ENCODE results near the gene HTD2. TPM values are rescaled to one million over a fixed set of nuclear protein-coding genes. Genes with fewer than 3 reads are reported as not detected.

HTD2 gene
- total RNA-seq, 1 experiment from 2014 or later: 8.2 TPM

- CTCF ChIA-PET: no interaction called here
- no peak for DNase-seq
- intact Hi-C loops (cut with micrococcal nuclease; ENCODE audit: unreplicated experiment): no loop called here
- TF ChIP-seq, protein P1, sequence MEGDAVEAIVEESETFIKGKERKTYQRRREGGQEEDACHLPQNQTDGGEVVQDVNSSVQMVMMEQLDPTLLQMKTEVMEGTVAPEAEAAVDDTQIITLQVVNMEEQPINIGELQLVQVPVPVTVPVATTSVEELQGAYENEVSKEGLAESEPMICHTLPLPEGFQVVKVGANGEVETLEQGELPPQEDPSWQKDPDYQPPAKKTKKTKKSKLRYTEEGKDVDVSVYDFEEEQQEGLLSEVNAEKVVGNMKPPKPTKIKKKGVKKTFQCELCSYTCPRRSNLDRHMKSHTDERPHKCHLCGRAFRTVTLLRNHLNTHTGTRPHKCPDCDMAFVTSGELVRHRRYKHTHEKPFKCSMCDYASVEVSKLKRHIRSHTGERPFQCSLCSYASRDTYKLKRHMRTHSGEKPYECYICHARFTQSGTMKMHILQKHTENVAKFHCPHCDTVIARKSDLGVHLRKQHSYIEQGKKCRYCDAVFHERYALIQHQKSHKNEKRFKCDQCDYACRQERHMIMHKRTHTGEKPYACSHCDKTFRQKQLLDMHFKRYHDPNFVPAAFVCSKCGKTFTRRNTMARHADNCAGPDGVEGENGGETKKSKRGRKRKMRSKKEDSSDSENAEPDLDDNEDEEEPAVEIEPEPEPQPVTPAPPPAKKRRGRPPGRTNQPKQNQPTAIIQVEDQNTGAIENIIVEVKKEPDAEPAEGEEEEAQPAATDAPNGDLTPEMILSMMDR (IDR thresholded peaks at IDR 0.05; ENCODE audit: insufficient read depth in 1 of 2, low read depth in 1 of 2, low read length in 1 of 2, severe bottlenecking in 1 of 2, unreplicated experiment in 1 of 2): no peak
- POLR2A ChIA-PET: no interaction called here
- H3K27me3 ChIP-seq (replicated peaks; ENCODE audit: control insufficient read depth, insufficient read depth, low read length): no peaks in the 10 kb centered on the region
- Mint-ChIP-seq H3K27ac (ENCODE audit: unreplicated experiment) (no peak overlapping the region), H3K4me1 (ENCODE audit: low read depth, unreplicated experiment) (no peaks in the 10 kb centered on the region), H3K4me3 (ENCODE audit: unreplicated experiment) (no peak overlapping the region), H3K9me3 (ENCODE audit: unreplicated experiment) (no peaks in the 10 kb centered on the region), H3K36me3 (ENCODE audit: insufficient read depth, unreplicated experiment) (no peaks in the 10 kb centered on the region), H3K27me3 (ENCODE audit: insufficient read depth, unreplicated experiment) (no peaks in the 10 kb centered on the region)
- BruUV-seq (replicated peaks): no TSS peak
- H3K4me3 ChIP-seq (ENCODE audit: low read depth, low read length): no peak overlapping the region
- no peaks in the 10 kb centered on the region for H3K4me1 ChIP-seq
- H3K36me3 ChIP-seq (ENCODE audit: control insufficient read depth, insufficient read depth, low read length): no peaks in the 10 kb centered on the region
- H3K9me3 ChIP-seq: no peaks in the 10 kb centered on the region
These were observed 46.0 kb upstream of the HTD2 start for GRCh38 chr3:58260261-58260731.

DNA sequence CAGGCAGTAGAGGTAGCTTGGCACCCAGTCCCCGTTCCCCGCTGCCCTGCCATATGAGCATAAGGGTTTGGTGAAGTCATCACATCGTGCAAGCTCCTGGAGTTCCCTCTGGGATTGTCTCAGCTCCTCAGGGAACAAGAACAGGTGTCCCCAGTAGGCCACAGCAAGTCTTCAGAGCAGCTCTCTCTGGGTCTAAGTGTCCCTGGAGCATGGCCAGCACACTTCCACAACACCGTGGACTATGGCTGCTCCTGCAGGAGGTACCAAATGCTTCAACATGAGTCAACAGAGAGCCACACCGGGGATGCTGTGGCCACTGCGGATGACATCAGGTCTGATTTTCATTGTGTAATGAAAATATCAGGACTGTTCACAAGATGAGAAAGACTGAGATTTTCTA lies 45.6 kb upstream of the HTD2 start:
- no TSS peak for BruUV-seq (replicated peaks)
- intact Hi-C loops (cut with micrococcal nuclease; ENCODE audit: unreplicated experiment): no loop called here
- POLR2A ChIA-PET: no interaction called here
- Mint-ChIP-seq H3K4me1 (ENCODE audit: low read depth, unreplicated experiment) (no peaks in the 10 kb centered on the region), H3K4me3 (ENCODE audit: unreplicated experiment) (no peak overlapping the region), H3K27ac (ENCODE audit: unreplicated experiment) (no peak overlapping the region), H3K9me3 (ENCODE audit: unreplicated experiment) (no peaks in the 10 kb centered on the region), H3K27me3 (ENCODE audit: insufficient read depth, unreplicated experiment) (no peaks in the 10 kb centered on the region), H3K36me3 (ENCODE audit: insufficient read depth, unreplicated experiment) (no peaks in the 10 kb centered on the region)
- TF ChIP-seq, protein P1 (IDR thresholded peaks at IDR 0.05; ENCODE audit: insufficient read depth in 1 of 2, low read depth in 1 of 2, low read length in 1 of 2, severe bottlenecking in 1 of 2, unreplicated experiment in 1 of 2): no peak
- H3K4me3 ChIP-seq (ENCODE audit: low read depth, low read length): no peak overlapping the region
- no peaks in the 10 kb centered on the region for H3K27me3 ChIP-seq (replicated peaks; ENCODE audit: control insufficient read depth, insufficient read depth, low read length)
- H3K9me3 ChIP-seq: no peaks in the 10 kb centered on the region
- CTCF ChIA-PET: no interaction called here
- no peaks in the 10 kb centered on the region for H3K4me1 ChIP-seq
- no peaks in the 10 kb centered on the region for H3K36me3 ChIP-seq (ENCODE audit: control insufficient read depth, insufficient read depth, low read length)
- no peak for DNase-seq

GRCh38 chr3:58261954-58262666 lies 44.2 kb upstream of the HTD2 start:
- no peaks in the 10 kb centered on the region for H3K9me3 Mint-ChIP-seq (ENCODE audit: unreplicated experiment)
- ChIA-PET POLR2A (no interaction called here), CTCF (no interaction called here)
- H3K36me3 Mint-ChIP-seq (ENCODE audit: insufficient read depth, unreplicated experiment): no peaks in the 10 kb centered on the region
- no peaks in the 10 kb centered on the region for H3K27me3 ChIP-seq (replicated peaks; ENCODE audit: control insufficient read depth, insufficient read depth, low read length)
- TF ChIP-seq, protein P1 (IDR thresholded peaks at IDR 0.05; ENCODE audit: insufficient read depth in 1 of 2, low read depth in 1 of 2, low read length in 1 of 2, severe bottlenecking in 1 of 2, unreplicated experiment in 1 of 2): no peak
- intact Hi-C loops (cut with micrococcal nuclease; ENCODE audit: unreplicated experiment): no loop called here
- no peak for DNase-seq
- H3K27ac Mint-ChIP-seq (ENCODE audit: unreplicated experiment): no peak overlapping the region
- H3K4me1 ChIP-seq: no peaks in the 10 kb centered on the region
- H3K4me1 Mint-ChIP-seq (ENCODE audit: low read depth, unreplicated experiment): no peaks in the 10 kb centered on the region
- BruUV-seq (replicated peaks): no TSS peak
- no peak overlapping the region for H3K4me3 ChIP-seq (ENCODE audit: low read depth, low read length)
- no peaks in the 10 kb centered on the region for H3K9me3 ChIP-seq
- H3K4me3 Mint-ChIP-seq (ENCODE audit: unreplicated experiment): no peak overlapping the region
- H3K36me3 ChIP-seq (ENCODE audit: control insufficient read depth, insufficient read depth, low read length): peaks cover 1% of the 10 kb centered on the region; the same call in 1 of the 2 replicates
- no peaks in the 10 kb centered on the region for H3K27me3 Mint-ChIP-seq (ENCODE audit: insufficient read depth, unreplicated experiment)
